GM12878 (cell line): ENCODE measurements around the gene MDC1. TPM values are rescaled to one million over a fixed set of nuclear protein-coding genes. Genes with fewer than 3 reads are reported as not detected.

Experiments used
- ATAC-seq: fragments of 200-7000 bp; cut with Tn5 transposase; 3 replicates; pipeline ENCODE4 v1.9.1; 2020; ENCODE audit warnings: mild to moderate bottlenecking, moderate library complexity
- BruUV-seq: library from RNA; stranded (reverse); fragments of 400-500 nt; replicated peaks from 2 replicates; lab custom pipeline; 2021; lab: Mats Ljungman, UMichigan
- CTCF ChIA-PET: fragments of 300-600 bp; sonication (Branson Sonifier 250); formaldehyde crosslinking; extraction: SDS; loops from one replicate; lab custom pipeline; 2021; ENCODE audit warnings: inconsistent platforms; lab: Yijun Ruan, JAX
- POLR2A ChIA-PET: fragments of 350-600 bp; formaldehyde crosslinking; extraction: SDS; loops from one replicate; lab custom pipeline; 2021; ENCODE audit warnings: inconsistent platforms; lab: Charles Lee
- RAD21 ChIA-PET: fragments of 300-600 bp; sonication (Branson Sonifier 250); formaldehyde crosslinking; loops from one replicate; lab custom pipeline; 2023; ENCODE audit warnings: antibody characterized with exemption; ENCODE audit not compliant: unreplicated experiment; lab: Charles Lee
- SMC1A ChIA-PET: fragments of 300-600 bp; sonication (Branson Sonifier 250); formaldehyde crosslinking; loops from one replicate; lab custom pipeline; 2023; ENCODE audit not compliant: unreplicated experiment, uncharacterized antibody; lab: Charles Lee
- DNase-seq: peaks from one replicate; pipeline ENCODE4 v3.0.0-alpha.2; 2011; ENCODE audit warnings: low read depth, low spot score
- FAIRE-seq: peaks from 3 replicates; lab custom pipeline; 2011; peaks lifted over from hg19 to GRCh38; lab: Jason Lieb, UNC
- H2AFZ ChIP-seq: 2 replicates; pipeline ENCODE4 v1.6.0; 2011; ENCODE audit warnings: low read depth, low read length, control low read depth; ENCODE audit not compliant: control insufficient read depth
- H3K27ac ChIP-seq: 2 replicates; pipeline ENCODE4 v1.5.1; 2011; ENCODE audit warnings: control low read depth; ENCODE audit not compliant: control insufficient read depth, insufficient read depth
- H3K27me3 ChIP-seq, 2 experiments: replicated peaks in 1 of 2; 2 replicates each; pipeline versions ENCODE4 v1.6.0 to v1.6.1; 2011; ENCODE audit warnings: low read length in 1 of 2; ENCODE audit not compliant: control insufficient read depth in 2 of 2, insufficient read depth in 2 of 2
- H3K36me3 ChIP-seq, 2 experiments: 2 replicates each; pipeline ENCODE4 v1.5.1; 2011; ENCODE audit warnings: low read length in 1 of 2; ENCODE audit not compliant: control insufficient read depth in 2 of 2, insufficient read depth in 2 of 2
- H3K4me1 ChIP-seq: 2 replicates; pipeline ENCODE4 v1.6.1; 2011; ENCODE audit warnings: mild to moderate bottlenecking, low read length, moderate library complexity, mixed read lengths; ENCODE audit not compliant: control insufficient read depth, insufficient read depth
- H3K4me2 ChIP-seq: 2 replicates; pipeline ENCODE4 v1.6.0; 2011; ENCODE audit warnings: control low read depth; ENCODE audit not compliant: control insufficient read depth, insufficient read depth
- H3K4me3 ChIP-seq: fragments of 200-600 bp; sonication (generic); 2 replicates; pipeline ENCODE4 v1.5.1; 2016
- H3K79me2 ChIP-seq: 2 replicates; pipeline ENCODE4 v1.6.0; 2011; ENCODE audit warnings: low read length; ENCODE audit not compliant: control insufficient read depth, insufficient read depth
- H3K9ac ChIP-seq: 2 replicates; pipeline ENCODE4 v1.8.0; 2011; ENCODE audit warnings: low read length, control low read depth, mixed read lengths; ENCODE audit not compliant: control insufficient read depth, insufficient read depth
- H3K9me3 ChIP-seq: replicated peaks from 3 replicates; pipeline ENCODE4 v1.5.1; 2011; ENCODE audit warnings: mild to moderate bottlenecking, low read length; ENCODE audit not compliant: control insufficient read depth, insufficient read depth
- H4K20me1 ChIP-seq: 2 replicates; pipeline ENCODE4 v1.6.0; 2011; ENCODE audit not compliant: control insufficient read depth, insufficient read depth
- BCL3 ChIP-seq: IDR thresholded peaks from 2 replicates; pipeline ENCODE4 v1.6.1; 2011; ENCODE audit warnings: borderline replicate concordance, low read depth, mild to moderate bottlenecking, moderate library complexity, low read length; ENCODE audit not compliant: insufficient read depth, poor library complexity, severe bottlenecking
- CBX5 ChIP-seq: sonication (generic); IDR thresholded peaks from 2 replicates; pipeline ENCODE4 v1.6.1; 2016; ENCODE audit warnings: low read depth, moderate library complexity, mild to moderate bottlenecking, inconsistent platforms
- CHD1 ChIP-seq: IDR thresholded peaks from 2 replicates; pipeline ENCODE4 v1.6.1; 2012; ENCODE audit warnings: low read depth, low read length, improper control_type of control experiment
- FOS ChIP-seq: IDR thresholded peaks from 3 replicates; pipeline ENCODE4 v1.6.1; 2011; ENCODE audit warnings: borderline replicate concordance; ENCODE audit not compliant: insufficient read length; ENCODE audit errors: extremely low read depth
- GABPA ChIP-seq: IDR thresholded peaks from 2 replicates; pipeline ENCODE4 v1.6.1; 2014; ENCODE audit warnings: antibody characterized with exemption, low read depth, mild to moderate bottlenecking, inconsistent platforms
- HDAC6 ChIP-seq: fragments of 200-600 bp; sonication (generic); IDR thresholded peaks from one replicate; pipeline ENCODE4 v1.8.0; 2017; ENCODE audit warnings: antibody characterized with exemption; ENCODE audit not compliant: unreplicated experiment
- HDGF ChIP-seq: fragments of 450-650 bp; IDR thresholded peaks from 2 replicates; pipeline ENCODE4 v1.6.1; 2016; ENCODE audit warnings: antibody characterized with exemption
- IRF5 ChIP-seq: fragments of 450-650 bp; IDR thresholded peaks from 2 replicates; pipeline ENCODE4 v1.6.1; 2017; ENCODE audit warnings: borderline replicate concordance
- KDM1A ChIP-seq: fragments of 200-600 bp; sonication (generic); IDR thresholded peaks from 2 replicates; pipeline ENCODE4 v1.6.1; 2016; ENCODE audit warnings: borderline replicate concordance
- NKRF ChIP-seq: fragments of 450-650 bp; conservative IDR thresholded peaks from 2 replicates; pipeline ENCODE4 v1.6.1; 2017; ENCODE audit warnings: mild to moderate bottlenecking, moderate library complexity
- NR2C2 ChIP-seq: IDR thresholded peaks from 2 replicates; pipeline ENCODE4 v1.6.1; 2011; ENCODE audit warnings: borderline replicate concordance, low read depth; ENCODE audit not compliant: control insufficient read depth, insufficient read length
- PBX3 ChIP-seq: IDR thresholded peaks from 2 replicates; pipeline ENCODE4 v1.6.1; 2011; ENCODE audit warnings: mild to moderate bottlenecking, low read depth, low read length, moderate library complexity; ENCODE audit not compliant: insufficient replicate concordance
- SIN3A ChIP-seq: IDR thresholded peaks from 2 replicates; pipeline ENCODE4 v1.6.1; 2012; ENCODE audit warnings: low read depth, low read length, improper control_type of control experiment
- SPI1 ChIP-seq: IDR thresholded peaks from 2 replicates; pipeline ENCODE4 v1.6.1; 2011; ENCODE audit warnings: low read depth, mild to moderate bottlenecking, low read length, moderate library complexity, borderline replicate concordance; ENCODE audit not compliant: insufficient read depth
- TCF12 ChIP-seq: IDR thresholded peaks from 2 replicates; pipeline ENCODE4 v1.6.1; 2011; ENCODE audit warnings: low read depth, mild to moderate bottlenecking, low read length
- WGBS: methylation state at CpG from one replicate; pipeline ENCODE4 v1.1.6; 2016; ENCODE audit warnings: low lambda C conversion rate; ENCODE audit not compliant: insufficient replicate concordance, insufficient coverage; ENCODE audit errors: missing lambda C conversion rate; 5-methylcytosine and 5-hydroxymethylcytosine counted together
- in situ Hi-C: fragments of 300-500 bp; cut with MboI; formaldehyde crosslinking; loops from 9 replicates; pipeline ENCODE4 v1.14.3; 2018; ENCODE audit warnings: mixed read lengths
- intact Hi-C: fragments of 100-400 bp; cut with micrococcal nuclease; formaldehyde crosslinking; loops from one replicate; pipeline ENCODE4 v1.14.2; 2022; ENCODE audit not compliant: unreplicated experiment
- polyA plus RNA-seq, 11 experiments: library from polyadenylated mRNA; depleted of rRNA in 4 of 11; unstranded in 6 of 11; stranded (reverse) in 5 of 11; fragments of >200 nt; fragmentation: Nextera tagmentation in 4 of 11; fragmentation: Illumina TruSeq in 1 of 11; extraction: Ambion mirVana in 4 of 11; extraction: Trizol in 1 of 11; gene quantifications; 1 replicate in 1 of 11; 2 replicates in 10 of 11; pipeline versions ENCODE4 v1.2.1 to v1.2.3, GENCODE V29; 2011 to 2016; ENCODE audit warnings: inconsistent platforms in 2 of 11, missing spikeins in 2 of 11, low read depth in 1 of 11
- total RNA-seq, 4 experiments: library from RNA; depleted of rRNA in 3 of 4; stranded (reverse); fragments of >200 nt in 3 of 4; fragmentation: Illumina TruSeq in 1 of 4; extraction: Trizol in 1 of 4; gene quantifications; 2 replicates each; pipeline versions ENCODE4 v1.2.1 to v1.2.3, GENCODE V29; 2013 to 2021

The MDC1 gene
- total and polyA plus RNA-seq, 10 of the 15 experiments (the other 5 are each of a cell fraction or from before 2014, with no cell fraction given): 5.1 to 62.5 (median 22.4) TPM

- H3K9me3 ChIP-seq: peaks cover 5% of the 10 kb centered on the region; the same call in 2 of the 3 replicates
- ATAC-seq (peak; percentile 59), FAIRE-seq (peak; percentile 59), DNase-seq (peak; percentile 74)
- 4% methylated on average over 8 of the region's 8 CpGs for WGBS
- intact Hi-C loops (loop anchor here (2.0 to 5.0 kb wide), 2 partner anchors 141 to 193 kb away; no protein-coding TSS in a partner anchor), in situ Hi-C loops (no loop called here)
- peak overlapping the region; percentile 71 for H3K4me2 ChIP-seq
- ChIA-PET POLR2A (interaction anchor here (0.9 to 9.4 kb wide), 19 partner anchors 9 to 148 kb away, joined by 3 to 89 read pairs (median 5); partner anchors contain the start of genes DDR1, NRM and TUBB), CTCF (interaction anchor here (0.6 to 22.7 kb wide), 16 partner anchors 9 to 254 kb away, joined by 3 to 487 read pairs (median 4); partner anchors contain the start of gene IER3), SMC1A (interaction anchor here (0.6 to 10.0 kb wide), 23 partner anchors 10 to 210 kb away, joined by 3 to 122 read pairs (median 6); partner anchors contain the start of genes MRPS18B and NRM), RAD21 (interaction anchor here (0.7 to 12.8 kb wide), 24 partner anchors 9 to 351 kb away, joined by 3 to 232 read pairs (median 5); partner anchors contain the start of genes DHX16, MDC1 and VARS2)
- peaks cover 32% of the 10 kb centered on the region for H3K4me1 ChIP-seq
- no peak overlapping the region for H2AFZ ChIP-seq
- no TSS peak for BruUV-seq
- H3K36me3 ChIP-seq: peaks cover 6 to 14% of the 10 kb centered on the region in 2 experiments
- H3K27me3 ChIP-seq: no peaks in the 10 kb centered on the region
- H3K27ac ChIP-seq: peak overlapping the region; percentile 91
- 0 out of 2 replicates have a peak overlapping the region, but pooled peaks have one; percentile 62 for H3K4me3 ChIP-seq
- no peaks in the 10 kb centered on the region for H4K20me1 ChIP-seq
- peak overlapping the region; percentile 16 for H3K9ac ChIP-seq
- peaks cover 6% of the 10 kb centered on the region for H3K79me2 ChIP-seq
- TF ChIP-seq KDM1A: no peak
- TF ChIP-seq FOS: no peak
- TF ChIP-seq HDGF: no peak
- TF ChIP-seq SPI1: peak; percentile 79
- no peak for TF ChIP-seq BCL3
- TF ChIP-seq NR2C2: no peak
- TF ChIP-seq SIN3A: no peak
- TF ChIP-seq CHD1: no peak
- TF ChIP-seq TCF12: 0 out of 2 replicates have a peak, but pooled peaks have one; percentile 24
- TF ChIP-seq HDAC6: no peak
- TF ChIP-seq GABPA: 0 out of 2 replicates have a peak, but pooled peaks have one; percentile 10
- no peak for TF ChIP-seq CBX5
- no peak for TF ChIP-seq NKRF
- TF ChIP-seq PBX3: no peak
- TF ChIP-seq IRF5: no peak
Measured at GRCh38 chr6:30735668-30736314, 18.7 kb upstream of the MDC1 start.
